Testis (tissue), 2 donors: ENCODE measurements around the gene TXNRD2.

Experiments
- POLR2A ChIP-seq: fragments of 450-650 bp; IDR thresholded peaks from one replicate; pipeline ENCODE4 v1.6.1; 2017; ENCODE audit warnings: antibody characterized with exemption, mild to moderate bottlenecking, moderate library complexity
- TF ChIP-seq, protein P1 (sequence below), 3 experiments: fragments of 450-650 bp in 2 of 3; fragments of 200-600 bp in 1 of 3; sonication (generic) in 1 of 3; IDR thresholded peaks; one replicate each; pipeline ENCODE4 v1.5.1; 2016 to 2019; ENCODE audit warnings: antibody characterized with exemption in 3 of 3, mild to moderate bottlenecking in 2 of 3, moderate library complexity in 1 of 3

DNA sequence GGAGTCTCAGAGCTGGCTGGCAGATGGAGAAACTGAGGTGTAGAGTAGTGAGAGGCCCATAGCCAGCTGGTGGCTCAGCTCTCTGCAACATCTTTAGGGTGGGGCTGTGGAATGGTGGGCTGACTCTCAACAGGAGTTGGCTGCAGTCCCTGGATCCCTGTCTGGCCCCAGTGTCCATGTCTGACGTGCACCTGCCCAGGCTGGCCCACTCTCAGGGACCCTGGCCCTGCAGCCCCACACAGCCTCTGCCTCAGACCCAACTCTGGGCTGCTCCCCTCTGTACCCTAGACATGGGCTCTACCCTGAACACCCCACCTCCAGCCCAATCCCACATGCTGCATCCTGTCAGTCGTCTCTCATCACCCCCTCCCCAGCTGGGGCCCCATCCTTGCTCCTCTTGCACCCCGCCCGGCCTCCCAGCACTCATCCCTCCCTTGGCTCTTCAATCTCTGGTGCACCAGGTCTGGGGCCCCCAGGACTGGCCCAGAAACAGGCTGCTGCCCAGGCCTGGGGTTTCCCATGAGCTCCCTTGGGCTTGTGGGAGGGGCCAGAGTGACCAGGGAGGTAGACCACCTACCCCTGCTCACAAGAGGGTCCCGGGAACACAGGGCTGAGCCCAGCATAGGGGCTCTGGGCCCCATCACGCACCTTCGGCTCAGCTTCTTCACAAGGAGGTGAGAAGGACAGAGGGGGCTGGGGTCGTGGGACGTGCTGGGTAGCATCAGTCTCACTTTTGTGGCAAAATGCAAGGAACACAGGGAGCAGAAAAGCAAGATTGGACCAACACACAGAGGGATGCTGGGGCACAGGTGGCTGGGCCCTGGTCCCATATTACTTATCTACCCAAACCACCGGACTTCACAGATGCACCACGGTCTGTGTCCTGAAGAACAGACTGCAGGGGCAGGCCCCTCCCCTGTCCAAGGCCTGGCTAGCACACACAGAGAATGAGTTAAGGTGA, 43.5 kb upstream of the TXNRD2 start:
- no peak for TF ChIP-seq POLR2A
- TF ChIP-seq, protein P1, sequence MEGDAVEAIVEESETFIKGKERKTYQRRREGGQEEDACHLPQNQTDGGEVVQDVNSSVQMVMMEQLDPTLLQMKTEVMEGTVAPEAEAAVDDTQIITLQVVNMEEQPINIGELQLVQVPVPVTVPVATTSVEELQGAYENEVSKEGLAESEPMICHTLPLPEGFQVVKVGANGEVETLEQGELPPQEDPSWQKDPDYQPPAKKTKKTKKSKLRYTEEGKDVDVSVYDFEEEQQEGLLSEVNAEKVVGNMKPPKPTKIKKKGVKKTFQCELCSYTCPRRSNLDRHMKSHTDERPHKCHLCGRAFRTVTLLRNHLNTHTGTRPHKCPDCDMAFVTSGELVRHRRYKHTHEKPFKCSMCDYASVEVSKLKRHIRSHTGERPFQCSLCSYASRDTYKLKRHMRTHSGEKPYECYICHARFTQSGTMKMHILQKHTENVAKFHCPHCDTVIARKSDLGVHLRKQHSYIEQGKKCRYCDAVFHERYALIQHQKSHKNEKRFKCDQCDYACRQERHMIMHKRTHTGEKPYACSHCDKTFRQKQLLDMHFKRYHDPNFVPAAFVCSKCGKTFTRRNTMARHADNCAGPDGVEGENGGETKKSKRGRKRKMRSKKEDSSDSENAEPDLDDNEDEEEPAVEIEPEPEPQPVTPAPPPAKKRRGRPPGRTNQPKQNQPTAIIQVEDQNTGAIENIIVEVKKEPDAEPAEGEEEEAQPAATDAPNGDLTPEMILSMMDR (IDR thresholded peaks at IDR 0.05) = no peak
